NCI-H1417 treated with DMSO at 0.1 percent for 48 hours (cell line): Measurements from ENCODE around the gene POLR1A.
"Not testable (repeated sequence)": the region's sequence is repeated elsewhere in the genome, so short reads cannot be mapped to it uniquely, and the experiment has no call there.

Experiments
- DNase-seq: peaks from one replicate; lab custom pipeline; 2025; lab: John Stamatoyannopoulos, UW

POLR1A gene

GRCh38 chr2:85998071-85998991, 107.4 kb downstream of the POLR1A start:
- no peak for DNase-seq

DNA sequence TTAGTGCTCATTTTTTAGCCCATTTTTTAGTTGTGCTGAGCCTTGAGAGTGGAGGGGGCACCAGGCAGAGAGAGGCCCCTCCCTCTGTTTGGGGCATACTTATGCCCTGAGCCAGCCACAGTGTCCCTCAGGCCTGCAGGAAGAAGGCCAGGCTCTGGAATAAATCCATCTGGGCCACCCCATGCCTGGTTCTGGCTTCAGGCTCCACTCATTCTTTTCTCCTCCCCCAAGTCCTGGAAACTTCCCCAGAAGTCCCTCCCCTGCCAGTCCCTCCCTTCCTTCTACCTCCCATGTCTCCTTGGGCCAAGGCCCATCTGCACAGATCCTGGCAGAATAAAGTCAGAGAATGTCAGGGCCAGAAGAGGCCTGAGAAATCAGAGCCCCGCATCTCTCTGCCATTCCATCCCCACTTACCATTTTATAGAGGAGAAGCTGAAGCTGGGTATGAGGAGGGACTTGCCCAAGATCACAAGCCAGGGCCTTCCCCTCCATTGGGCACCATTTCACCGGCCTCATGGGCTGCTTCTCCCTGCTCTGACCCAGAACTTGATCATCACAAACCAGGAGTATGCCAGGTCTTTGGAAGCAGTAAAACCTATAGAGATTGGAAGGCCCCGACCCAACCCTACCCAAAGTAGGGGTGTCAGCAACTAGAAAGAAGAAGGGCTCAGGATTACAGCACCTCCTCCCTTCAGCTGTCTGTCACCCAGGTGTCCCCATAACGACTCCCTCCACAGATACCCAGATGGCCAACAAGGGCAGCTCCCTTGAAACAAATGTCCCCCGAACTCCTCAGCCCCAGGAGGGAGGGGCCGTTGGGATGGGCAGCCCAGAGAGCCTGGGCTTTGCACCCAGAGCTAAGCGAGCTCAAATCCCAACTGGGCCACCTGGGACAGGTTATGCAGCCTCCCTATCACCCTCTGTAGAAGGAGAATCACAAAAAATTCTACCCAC, 108.4 kb downstream of the POLR1A start:
- no peak for DNase-seq

DNA sequence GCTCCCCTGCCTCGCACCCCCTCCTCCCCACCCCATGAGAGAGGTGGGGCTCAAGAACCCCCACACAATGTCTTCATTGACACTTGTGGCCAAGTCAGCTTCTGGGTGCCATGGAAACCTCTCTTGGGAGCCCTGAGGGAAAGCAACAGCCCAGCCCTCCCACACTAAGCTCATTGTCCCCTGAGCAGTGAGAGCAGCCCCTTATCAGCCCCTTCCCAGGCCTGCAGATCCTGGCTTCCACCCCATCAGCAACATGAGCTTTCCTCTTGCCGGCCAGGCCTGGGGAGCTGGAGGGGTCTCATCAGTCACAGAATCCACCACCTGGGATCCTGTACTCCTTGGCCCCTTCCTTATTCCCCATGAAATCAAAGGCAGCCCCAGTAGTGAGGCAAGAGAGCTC, 109.1 kb downstream of the POLR1A start:
- no peak for DNase-seq

DNA sequence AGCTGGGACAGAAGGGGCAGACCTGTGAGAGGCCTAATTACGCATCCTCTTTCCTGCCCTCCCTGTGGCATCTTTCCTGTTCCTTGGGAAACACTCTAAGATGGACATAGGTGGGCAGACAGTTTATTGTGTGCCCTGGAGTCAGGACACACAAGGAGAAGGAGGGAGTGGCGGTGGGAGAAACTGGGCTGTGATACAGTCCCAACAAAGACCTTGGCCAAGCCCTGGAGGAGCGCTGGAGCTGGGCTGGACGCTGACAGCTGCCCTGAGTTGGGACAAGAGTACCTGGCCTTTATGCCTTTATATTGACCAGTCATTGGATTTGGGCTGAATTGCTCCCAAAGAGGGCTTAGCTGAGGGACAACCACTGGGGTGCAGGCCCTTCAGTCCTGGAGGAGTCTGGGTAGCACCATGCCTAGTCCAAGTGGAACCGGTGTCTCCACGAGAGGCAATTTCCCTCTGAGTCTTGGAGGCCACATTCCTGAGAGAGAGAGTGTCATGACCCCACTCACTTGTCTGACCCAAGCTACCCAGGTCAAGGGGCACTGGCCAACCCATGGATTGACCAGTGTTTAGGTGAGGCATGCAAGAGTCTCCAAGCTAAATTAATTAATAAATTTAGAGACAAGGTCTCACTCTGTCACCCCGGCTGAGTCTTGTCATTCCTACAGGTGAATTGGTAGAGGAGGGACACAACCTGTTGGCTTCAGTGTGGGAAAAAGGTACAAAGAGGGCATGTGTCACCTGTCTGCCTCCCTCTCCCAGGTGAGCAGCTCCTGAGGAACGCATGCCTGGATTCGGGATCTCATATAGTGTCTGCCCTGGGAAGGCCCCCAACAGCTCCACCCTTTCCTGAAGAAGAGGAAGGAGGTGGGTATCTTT, 109.8 kb downstream of the POLR1A start:
- DNase-seq = no peak

DNA sequence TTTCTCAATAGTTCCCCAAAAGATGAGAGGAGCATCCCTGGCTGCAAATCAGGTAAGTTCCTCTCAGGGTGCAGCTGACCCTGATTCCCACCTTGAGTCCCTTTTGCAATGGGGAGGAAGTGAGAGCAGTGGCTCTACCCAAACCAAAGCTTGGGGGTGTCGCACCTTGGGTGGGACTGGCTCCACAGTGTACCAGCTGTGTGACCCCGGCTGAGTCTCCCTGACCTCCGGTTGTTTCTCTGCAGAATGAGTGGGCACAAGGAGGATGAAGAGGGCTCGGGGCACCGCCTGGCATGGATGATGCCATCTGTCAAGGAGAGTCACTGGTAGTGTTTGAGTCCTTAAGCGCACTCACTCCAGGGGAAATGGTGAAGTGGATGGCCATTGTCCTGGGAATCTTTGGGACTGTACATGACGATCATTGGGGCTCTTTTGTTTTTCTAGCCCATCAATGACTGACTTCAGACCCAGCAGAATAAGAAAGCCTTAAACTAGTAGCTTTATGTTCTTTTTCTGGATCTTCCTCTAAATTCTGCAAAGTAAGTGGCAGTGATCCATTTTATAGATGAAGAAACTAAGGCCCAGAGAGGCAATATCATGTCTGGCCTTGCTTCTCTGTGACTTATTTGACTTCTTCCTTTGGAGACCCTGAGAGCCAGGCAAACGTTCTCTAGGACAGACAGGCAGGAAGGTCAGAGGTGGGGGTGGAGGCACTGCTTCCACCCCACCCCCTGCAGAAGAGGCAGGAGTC, 110.6 kb downstream of the POLR1A start:
- no peak for DNase-seq

DNA sequence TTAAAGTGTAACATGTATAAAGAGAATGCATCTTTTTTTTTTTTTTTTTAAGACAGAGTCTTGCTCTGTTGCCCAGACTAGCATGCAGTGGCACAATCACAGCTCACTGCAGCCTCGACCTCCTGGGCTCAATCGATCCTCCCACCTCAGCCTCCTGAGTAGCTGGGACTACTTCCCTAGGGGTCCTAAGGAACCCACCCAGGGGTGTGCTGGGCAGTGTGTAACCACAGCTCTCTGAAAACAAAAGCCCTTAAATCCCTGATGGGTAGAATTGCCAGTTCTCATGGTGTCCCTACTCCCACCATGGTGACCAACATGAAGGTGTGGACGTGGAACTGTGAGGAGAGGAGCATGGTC, 111.3 kb downstream of the POLR1A start:
- no peak for DNase-seq

- DNase-seq = no peak
Observed at GRCh38 chr2:85992611-85993010, 113.1 kb downstream of the POLR1A start.

- not testable (repeated sequence) for DNase-seq
Observed at GRCh38 chr2:85992053-85992452, 113.6 kb downstream of the POLR1A start.

DNA sequence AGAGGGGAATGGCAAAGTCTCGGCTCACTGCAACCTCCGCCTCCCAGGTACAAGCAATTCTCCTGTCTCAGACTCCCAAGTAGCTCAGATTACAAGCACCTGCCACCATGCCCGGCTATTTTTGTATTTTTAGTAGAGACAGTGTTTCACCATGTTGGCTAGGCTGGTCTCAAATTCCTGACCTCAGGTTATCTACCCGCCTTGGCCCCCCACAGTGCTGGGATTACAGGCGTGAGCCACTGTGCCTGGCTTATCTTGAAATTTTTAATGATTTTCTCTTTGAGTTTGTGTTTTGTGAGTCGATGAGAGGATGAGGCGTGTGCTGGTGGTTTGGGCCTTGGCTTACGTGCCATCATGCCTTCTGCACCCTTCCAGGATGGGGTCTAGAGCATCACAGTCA, 115.6 kb downstream of the POLR1A start:
- DNase-seq = no peak

- DNase-seq = no peak
Observed at GRCh38 chr2:85989288-85989865, 116.3 kb downstream of the POLR1A start.

GRCh38 chr2:85988914-85989270, 116.8 kb downstream of the POLR1A start:
- no peak for DNase-seq

DNA sequence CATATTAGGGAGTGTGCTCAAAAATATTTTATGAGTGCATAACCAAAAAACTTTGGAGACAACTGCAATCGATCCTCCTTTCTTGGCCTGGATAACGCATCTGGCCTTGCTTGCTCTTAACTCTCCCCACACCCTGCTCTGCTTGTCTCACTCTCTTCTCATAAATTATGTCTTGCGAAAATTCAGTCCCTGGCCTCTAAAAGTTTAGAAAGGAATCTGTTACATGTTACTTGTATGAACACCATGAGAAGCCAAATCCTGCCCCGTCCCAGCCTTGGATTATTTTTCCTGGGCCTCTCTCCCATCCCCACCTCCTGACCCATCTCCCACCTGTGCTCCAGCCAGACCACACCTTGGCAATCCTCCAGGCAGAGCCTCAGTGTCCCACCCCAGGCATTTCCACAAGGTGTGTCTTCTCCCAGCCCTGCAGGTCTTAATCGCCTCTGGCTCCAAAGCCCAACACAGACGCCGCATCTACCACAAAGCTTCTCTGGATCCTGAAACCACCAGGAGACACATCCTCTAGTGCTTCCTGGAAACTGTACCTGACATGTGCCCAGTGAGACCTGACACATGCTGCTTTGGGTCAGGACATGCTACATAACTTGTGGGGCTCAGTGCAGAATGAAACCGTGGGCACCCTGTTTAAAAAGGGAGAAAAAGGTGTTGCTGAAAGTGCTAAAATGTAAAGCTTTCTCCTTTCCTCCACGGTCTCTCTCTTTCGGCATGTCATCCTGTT, 117.3 kb downstream of the POLR1A start:
- DNase-seq = no peak

DNA sequence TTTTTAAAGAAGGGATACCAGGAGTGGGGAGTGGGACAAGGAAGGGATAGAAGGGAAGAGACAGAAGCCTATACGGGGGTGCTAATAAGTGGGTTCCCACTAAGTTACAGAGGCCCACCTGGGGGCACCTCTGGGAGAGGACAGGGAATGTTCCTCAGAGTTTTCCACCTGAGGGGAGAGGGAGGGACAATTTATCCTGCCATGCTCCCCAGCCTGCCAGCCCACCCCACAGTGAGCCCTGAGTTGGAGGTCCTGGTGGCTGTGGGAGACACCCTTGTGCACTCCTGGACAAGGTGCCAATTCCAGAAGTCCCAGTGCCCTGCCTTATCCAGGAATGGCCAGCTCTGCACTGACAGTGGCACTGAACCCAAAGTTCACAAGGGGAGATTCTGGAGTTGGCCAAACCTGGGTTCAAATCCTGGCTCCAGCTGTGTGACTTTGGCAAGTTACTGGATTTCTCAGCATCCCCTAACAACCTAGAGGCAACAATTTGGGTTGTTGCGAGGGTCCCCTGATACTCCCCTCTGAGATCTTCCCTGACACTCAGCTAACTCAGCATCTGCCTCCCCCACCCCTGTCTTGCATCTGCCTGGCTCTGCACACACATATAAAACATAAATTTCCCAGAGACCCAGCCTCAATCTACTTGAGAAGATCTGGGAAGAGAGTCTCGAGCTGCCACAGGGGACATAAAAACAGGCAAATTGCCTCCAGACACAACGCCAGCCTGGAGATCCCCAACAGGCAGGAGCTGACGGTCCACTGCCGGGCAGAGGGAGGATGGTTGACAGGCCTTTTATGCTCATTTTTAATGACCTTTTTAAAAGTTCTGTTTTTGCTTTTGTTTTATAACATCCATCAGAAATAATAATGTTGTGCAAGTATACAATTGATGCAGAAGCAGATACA, 118.2 kb downstream of the POLR1A start:
- no peak for DNase-seq

DNA sequence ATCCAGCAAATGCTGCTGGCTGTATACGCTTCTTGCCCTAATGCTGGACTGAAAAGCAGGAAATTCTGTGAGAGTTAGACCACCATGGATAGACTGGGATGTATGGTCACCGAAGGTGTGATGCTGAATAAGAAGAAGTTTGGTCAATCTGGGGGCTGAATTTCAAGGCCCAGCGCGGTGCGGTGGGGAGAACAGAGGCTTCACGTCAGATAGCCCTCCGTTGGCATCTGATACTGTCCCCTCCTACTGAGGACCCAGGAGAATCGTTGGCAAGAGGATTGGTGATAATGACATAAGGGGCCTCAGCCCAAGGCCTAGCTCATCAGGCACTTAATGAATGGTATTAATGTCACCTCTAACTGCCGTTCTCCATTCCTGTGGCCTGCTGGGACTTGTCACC, 119.6 kb downstream of the POLR1A start:
- DNase-seq = no peak

- no peak for DNase-seq
Observed at GRCh38 chr2:85984788-85985187, 120.9 kb downstream of the POLR1A start.

DNA sequence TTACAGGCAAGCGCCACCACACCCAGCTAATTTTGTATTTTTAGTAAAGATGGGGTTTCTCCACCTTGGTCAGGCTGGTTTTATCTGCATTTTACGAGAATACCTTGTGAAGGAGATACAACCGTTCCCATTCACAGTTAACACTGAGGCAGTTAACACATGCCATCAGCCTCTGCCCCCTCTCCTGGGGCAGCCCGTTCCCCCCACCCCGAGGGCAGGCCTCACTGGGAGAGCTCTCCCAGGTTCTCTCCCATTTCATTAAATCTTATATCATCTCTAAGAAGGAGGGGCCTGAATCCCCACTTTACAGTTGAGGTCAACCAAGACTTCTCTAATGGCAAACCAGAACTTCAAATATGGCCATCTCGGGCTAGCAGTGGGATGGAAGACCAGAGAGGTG, 121.9 kb downstream of the POLR1A start:
- DNase-seq = no peak

DNA sequence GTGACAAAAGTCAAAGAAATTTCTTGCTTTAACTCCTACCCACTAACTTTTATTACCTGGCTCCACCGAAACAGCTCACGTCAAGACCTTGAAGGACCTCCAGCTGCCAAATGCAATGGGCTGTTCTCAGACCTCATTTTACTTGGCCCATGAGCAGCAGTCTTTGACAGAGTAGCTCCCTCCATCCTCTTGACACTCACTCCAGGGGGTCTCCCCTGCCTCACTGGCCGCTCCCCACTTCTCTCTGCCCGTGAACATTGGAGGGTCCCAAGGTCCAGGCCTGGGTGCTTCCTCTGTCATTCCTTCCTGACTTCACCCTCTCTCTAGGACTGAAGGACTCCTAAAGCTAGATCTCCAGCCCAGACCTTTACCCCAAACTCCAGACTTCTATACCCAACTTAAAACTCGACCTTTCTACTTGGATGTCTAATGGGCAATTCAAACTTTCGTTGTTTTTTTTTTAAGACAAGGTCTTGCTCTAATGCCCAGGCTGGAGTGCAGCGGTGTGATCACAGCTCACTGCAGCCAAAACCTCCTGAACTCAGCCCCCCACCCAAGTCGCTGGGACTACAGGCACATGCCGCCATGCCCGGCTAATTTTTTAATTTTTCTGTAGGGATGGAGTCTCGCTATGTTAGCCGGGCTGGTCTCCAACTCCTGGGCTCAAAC, 124.0 kb downstream of the POLR1A start:
- DNase-seq = no peak
